Muscle layer of colon (tissue), 2 donors: ENCODE measurements around the gene RAB9A.

ENCODE experiments used
- H3K27ac ChIP-seq: one replicate; pipeline ENCODE4 v1.7.0; 2013; ENCODE audit warnings: low read depth, mild to moderate bottlenecking, low read length, moderate library complexity
- H3K27me3 ChIP-seq, 2 donors: one replicate each; pipeline ENCODE4 v1.7.0; 2013; ENCODE audit warnings: low read length in 2 of 2, mild to moderate bottlenecking in 2 of 2; ENCODE audit not compliant: insufficient read depth in 2 of 2, control insufficient read depth in 1 of 2
- H3K36me3 ChIP-seq: one replicate; pipeline ENCODE4 v1.7.0; 2013; ENCODE audit warnings: mild to moderate bottlenecking, low read length; ENCODE audit not compliant: insufficient read depth
- H3K4me1 ChIP-seq: one replicate; pipeline ENCODE4 v1.7.0; 2013; ENCODE audit warnings: mild to moderate bottlenecking, low read length; ENCODE audit not compliant: insufficient read depth
- H3K4me3 ChIP-seq, 2 donors: one replicate each; pipeline ENCODE4 v1.7.0; 2013; ENCODE audit warnings: low read length in 2 of 2, low read depth in 1 of 2, mild to moderate bottlenecking in 1 of 2, moderate library complexity in 1 of 2
- H3K9ac ChIP-seq: one replicate; pipeline ENCODE4 v1.7.0; 2013; ENCODE audit warnings: low read length
- H3K9me3 ChIP-seq: one replicate; pipeline ENCODE4 v1.7.0; 2013; ENCODE audit warnings: mild to moderate bottlenecking, low read length
- donor health status: abdominal sarcoma.
- donor health status: Adenocarcinoma of cecum.

Gene RAB9A

GRCh38 chrX:13752646-13753045, 63.7 kb downstream of the RAB9A start:
- no peaks in the 10 kb centered on the region for H3K27me3 ChIP-seq
- H3K27ac ChIP-seq = no peak overlapping the region
- peaks cover 6% of the 10 kb centered on the region for H3K36me3 ChIP-seq
- H3K9me3 ChIP-seq = no peaks in the 10 kb centered on the region
- no peak overlapping the region for H3K9ac ChIP-seq
- no peak overlapping the region for H3K4me3 ChIP-seq
- peaks cover 4% of the 10 kb centered on the region for H3K4me1 ChIP-seq

- Histone ChIP-seq H3K4me3 (no peak overlapping the region), H3K27me3 (peaks cover 0 to 5% of the 10 kb centered on the region in 2 donors), H3K4me1 (peaks cover 4% of the 10 kb centered on the region), H3K9ac (no peak overlapping the region), H3K27ac (no peak overlapping the region), H3K36me3 (peaks cover 10% of the 10 kb centered on the region), H3K9me3 (no peaks in the 10 kb centered on the region)
Observed at GRCh38 chrX:13754765-13755164, 65.8 kb downstream of the RAB9A start.

GRCh38 chrX:13755254-13755653, 66.3 kb downstream of the RAB9A start:
- H3K4me3 ChIP-seq = no peak overlapping the region
- H3K27me3 ChIP-seq = peaks cover 0 to 5% of the 10 kb centered on the region in 2 donors
- H3K9ac ChIP-seq = no peak overlapping the region
- peaks cover 8% of the 10 kb centered on the region for H3K36me3 ChIP-seq
- no peaks in the 10 kb centered on the region for H3K9me3 ChIP-seq
- H3K4me1 ChIP-seq = peaks cover 4% of the 10 kb centered on the region
- H3K27ac ChIP-seq = no peak overlapping the region

- H3K27me3 ChIP-seq = peaks cover 0 to 5% of the 10 kb centered on the region in 2 donors
- H3K9ac ChIP-seq = no peak overlapping the region
- H3K9me3 ChIP-seq = no peaks in the 10 kb centered on the region
- H3K27ac ChIP-seq = no peak overlapping the region
- peaks cover 4% of the 10 kb centered on the region for H3K4me1 ChIP-seq
- H3K36me3 ChIP-seq = peaks cover 12% of the 10 kb centered on the region
- H3K4me3 ChIP-seq = no peak overlapping the region
Observed at GRCh38 chrX:13756381-13756780, 67.5 kb downstream of the RAB9A start.

GRCh38 chrX:13759152-13759718, 70.3 kb downstream of the RAB9A start:
- peaks cover 12% of the 10 kb centered on the region for H3K36me3 ChIP-seq
- no peaks in the 10 kb centered on the region for H3K9me3 ChIP-seq
- no peak overlapping the region for H3K27ac ChIP-seq
- peaks cover 0 to 5% of the 10 kb centered on the region in 2 donors for H3K27me3 ChIP-seq
- H3K9ac ChIP-seq = no peak overlapping the region
- H3K4me1 ChIP-seq = peaks cover 4% of the 10 kb centered on the region
- H3K4me3 ChIP-seq = no peak overlapping the region
